PC-9 (cell line): ENCODE data around the gene ADAM17. TPM values are rescaled to one million over a fixed set of nuclear protein-coding genes. Genes with fewer than 3 reads are reported as not detected.
"Not testable (repeated sequence)": the region's sequence is repeated elsewhere in the genome, so short reads cannot be mapped to it uniquely, and the experiment has no call there.

Experiments
- BruUV-seq: library from RNA; stranded (reverse); fragments of 400-500 nt; replicated peaks from 2 replicates; lab custom pipeline; 2021; lab: Mats Ljungman, UMichigan
- CTCF ChIA-PET: fragments of 300-600 bp; sonication (Branson Sonifier 250); formaldehyde crosslinking; loops from one replicate; lab custom pipeline; 2022; ENCODE audit warnings: antibody characterized with exemption; lab: Charles Lee
- POLR2A ChIA-PET: fragments of 300-600 bp; sonication (Branson Sonifier 250); formaldehyde crosslinking; loops from one replicate; lab custom pipeline; 2022; ENCODE audit warnings: antibody characterized with exemption; ENCODE audit not compliant: unreplicated experiment; lab: Charles Lee
- DNase-seq, 2 experiments: peaks; one replicate each; pipeline versions ENCODE4 v3.0.0 to v3.0.0-alpha.2; 2015 to 2022; ENCODE audit warnings: mixed read lengths in 1 of 2
- H2AFZ ChIP-seq: fragments of 200-600 bp; sonication (generic); 2 replicates; pipeline ENCODE4 v1.8.1; 2017; ENCODE audit warnings: antibody characterized with exemption
- H3F3A ChIP-seq: fragments of 200-600 bp; sonication (generic); 2 replicates; pipeline ENCODE4 v1.8.1; 2017; ENCODE audit warnings: antibody characterized with exemption, mild to moderate bottlenecking, low read depth; ENCODE audit not compliant: insufficient read depth
- H3K27ac ChIP-seq: fragments of 200-600 bp; sonication (generic); 2 replicates; pipeline ENCODE4 v1.6.1; 2016; ENCODE audit warnings: mixed run types
- H3K27me3 ChIP-seq: fragments of 200-600 bp; sonication (generic); 2 replicates; pipeline ENCODE4 v1.6.1; 2016; ENCODE audit warnings: low read depth, mixed run types; ENCODE audit not compliant: insufficient read depth
- H3K36me3 ChIP-seq: fragments of 200-600 bp; sonication (generic); 2 replicates; pipeline ENCODE4 v1.6.1; 2016; ENCODE audit warnings: low read depth, mixed run types
- H3K4me1 ChIP-seq: fragments of 200-600 bp; sonication (generic); replicated peaks from 2 replicates; pipeline ENCODE4 v1.6.1; 2016; ENCODE audit warnings: mixed run types; ENCODE audit not compliant: insufficient read depth
- H3K4me2 ChIP-seq: fragments of 200-600 bp; sonication (generic); 2 replicates; pipeline ENCODE4 v1.6.1; 2017; ENCODE audit warnings: mixed run types
- H3K4me3 ChIP-seq: fragments of 200-600 bp; sonication (generic); 2 replicates; pipeline ENCODE4 v1.6.1; 2016; ENCODE audit warnings: mixed run types
- H3K79me2 ChIP-seq: fragments of 200-600 bp; sonication (generic); 2 replicates; pipeline ENCODE4 v1.6.1; 2017; ENCODE audit warnings: low read depth, mixed run types
- H3K9me2 ChIP-seq: fragments of 200-600 bp; sonication (generic); 2 replicates; pipeline ENCODE4 v1.8.1; 2017; ENCODE audit warnings: mild to moderate bottlenecking; ENCODE audit not compliant: insufficient read depth
- H3K9me3 ChIP-seq: fragments of 200-600 bp; sonication (generic); 2 replicates; pipeline ENCODE4 v1.8.1; 2016; ENCODE audit warnings: low read depth; ENCODE audit not compliant: insufficient read depth
- H4K20me1 ChIP-seq: fragments of 200-600 bp; sonication (generic); 2 replicates; pipeline ENCODE4 v1.8.1; 2017; ENCODE audit not compliant: insufficient read depth
- CTCF ChIP-seq: fragments of 200-600 bp; sonication (generic); conservative IDR thresholded peaks from 2 replicates; pipeline ENCODE4 v1.6.1; 2017; ENCODE audit warnings: mixed run types, antibody characterized with exemption, mild to moderate bottlenecking, moderate library complexity
- EZH2 ChIP-seq: fragments of 200-600 bp; sonication (generic); IDR thresholded peaks from 2 replicates; pipeline ENCODE4 v1.8.0; 2017; ENCODE audit warnings: antibody characterized with exemption, low read depth
- intact Hi-C: fragments of 100-400 bp; cut with micrococcal nuclease; formaldehyde crosslinking; loops from one replicate; pipeline ENCODE4 v1.10.0; 2022; ENCODE audit not compliant: unreplicated experiment
- total RNA-seq: library from RNA; stranded (reverse); gene quantifications from 2 replicates; pipeline ENCODE4 v1.2.3, GENCODE V29; 2021

The ADAM17 gene
- total RNA-seq, 1 experiment from 2014 or later = 65.0 TPM

- Histone ChIP-seq H3K4me2 (no peak overlapping the region), H3K9me2 (no peaks in the 10 kb centered on the region), H3K27me3 (no peaks in the 10 kb centered on the region), H3K79me2 (peaks cover 97% of the 10 kb centered on the region), H3K4me1 (peaks cover 18% of the 10 kb centered on the region), H3K4me3 (no peak overlapping the region), H4K20me1 (peaks cover 83% of the 10 kb centered on the region), H2AFZ (no peak overlapping the region), H3K36me3 (peaks cover 58% of the 10 kb centered on the region), H3K27ac (peak overlapping the region; percentile 30), H3K9me3 (no peaks in the 10 kb centered on the region), H3F3A (peaks cover 81% of the 10 kb centered on the region)
- intact Hi-C loops = no loop called here
- no peak for DNase-seq
- TF ChIP-seq EZH2 = no peak
- no peak for TF ChIP-seq CTCF
- POLR2A ChIA-PET = no interaction called here
- CTCF ChIA-PET = no interaction called here
- no TSS peak for BruUV-seq
Observed at GRCh38 chr2:9590641-9591040, 35.0 kb upstream of the ADAM17 start.

- DNase-seq = no peak
- Histone ChIP-seq H4K20me1 (peaks cover 55% of the 10 kb centered on the region), H3K36me3 (peaks cover 61% of the 10 kb centered on the region), H3K9me2 (no peaks in the 10 kb centered on the region), H3K4me2 (no peak overlapping the region), H3K9me3 (no peaks in the 10 kb centered on the region), H2AFZ (no peak overlapping the region), H3K27ac (no peak overlapping the region; the same call in 1 of the 2 replicates), H3K27me3 (no peaks in the 10 kb centered on the region), H3K79me2 (peaks cover 61% of the 10 kb centered on the region), H3K4me3 (no peak overlapping the region), H3K4me1 (no peaks in the 10 kb centered on the region), H3F3A (peaks cover 64% of the 10 kb centered on the region)
- TF ChIP-seq EZH2 (no peak), CTCF (no peak)
- ChIA-PET POLR2A (no interaction called here), CTCF (no interaction called here)
- intact Hi-C loops = loop anchor here (10.0 kb wide), 1 partner anchor 82 kb away; no protein-coding TSS in a partner anchor
- no TSS peak for BruUV-seq
Observed at GRCh38 chr2:9586465-9586864, 30.8 kb upstream of the ADAM17 start.

GRCh38 chr2:9585486-9585885 lies 29.9 kb upstream of the ADAM17 start:
- Histone ChIP-seq H3K27ac (no peak overlapping the region), H3K9me3 (no peaks in the 10 kb centered on the region), H3K79me2 (peaks cover 52% of the 10 kb centered on the region), H2AFZ (no peak overlapping the region), H4K20me1 (peaks cover 45% of the 10 kb centered on the region), H3K9me2 (no peaks in the 10 kb centered on the region), H3K4me3 (no peak overlapping the region), H3K36me3 (peaks cover 51% of the 10 kb centered on the region), H3K27me3 (no peaks in the 10 kb centered on the region), H3F3A (peaks cover 60% of the 10 kb centered on the region), H3K4me2 (no peak overlapping the region), H3K4me1 (no peaks in the 10 kb centered on the region)
- DNase-seq = no peak
- ChIA-PET CTCF (no interaction called here), POLR2A (no interaction called here)
- intact Hi-C loops = loop anchor here (10.0 kb wide), 1 partner anchor 81 kb away; no protein-coding TSS in a partner anchor
- TF ChIP-seq CTCF (no peak), EZH2 (no peak)
- BruUV-seq = no TSS peak

GRCh38 chr2:9584902-9585301 lies 29.3 kb upstream of the ADAM17 start:
- H3K79me2 ChIP-seq = peaks cover 46% of the 10 kb centered on the region
- H3K36me3 ChIP-seq = peaks cover 45% of the 10 kb centered on the region
- TSS peak; percentile 25 for BruUV-seq

More at GRCh38 chr2:9584902-9585301, 29.3 kb upstream of the ADAM17 start:
- POLR2A ChIA-PET, H3K9me2 ChIP-seq, H3K4me1 ChIP-seq, DNase-seq, CTCF ChIA-PET, H3K27me3 ChIP-seq, H3K4me2 ChIP-seq, H2AFZ ChIP-seq, H3K9me3 ChIP-seq, H3K4me3 ChIP-seq, H3K27ac ChIP-seq: not testable (repeated sequence)
- intact Hi-C loops = loop anchor here (10.0 kb wide), 1 partner anchor 80 kb away; no protein-coding TSS in a partner anchor
- H4K20me1 ChIP-seq = peaks cover 40% of the 10 kb centered on the region
- H3F3A ChIP-seq = peaks cover 60% of the 10 kb centered on the region
